ENCODE results near the gene FAM171A1. TPM values are rescaled to one million over a fixed set of nuclear protein-coding genes. Genes with fewer than 3 reads are reported as not detected.

Gene FAM171A1
- total and polyA plus RNA-seq, 2 experiments from 2014 or later = 24.4 to 29.5 TPM

DNA sequence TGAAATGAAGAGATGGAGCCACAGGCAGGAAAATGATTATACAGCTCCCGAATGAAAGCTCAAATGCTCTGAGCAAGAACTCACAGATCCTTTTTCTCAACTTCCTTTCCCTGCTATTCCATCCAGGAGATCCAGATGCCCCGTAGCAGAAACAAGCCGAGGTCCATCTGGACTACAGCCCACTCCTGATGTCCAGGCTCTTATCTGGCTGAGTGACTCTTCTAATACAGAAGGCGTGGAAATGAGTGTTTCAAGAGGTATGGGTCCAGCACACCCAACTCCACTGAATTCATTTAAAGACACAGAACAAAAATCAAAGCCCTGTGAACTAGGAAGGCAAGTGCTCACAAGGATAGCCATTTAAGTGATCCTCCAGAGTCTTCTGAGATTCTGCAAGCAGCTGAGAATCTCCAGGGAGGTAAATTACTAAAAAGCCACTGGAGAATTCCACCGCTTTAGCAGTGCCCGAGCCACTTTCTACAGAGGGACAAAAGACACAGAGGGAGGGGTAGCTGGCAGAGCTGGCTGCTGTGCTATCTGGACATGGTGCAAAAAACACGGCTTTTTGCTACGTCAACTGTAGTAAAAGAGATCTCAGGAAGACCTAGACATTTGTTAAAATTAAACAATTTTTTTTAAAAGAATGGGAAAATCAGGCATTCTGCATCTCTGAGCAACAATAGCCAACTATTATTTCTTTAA is 24.5 kb downstream of the FAM171A1 start:
- peaks cover 89% of the 10 kb centered on the region for H3K79me2 ChIP-seq
- no peak overlapping the region for H3K27ac ChIP-seq
- TF ChIP-seq EZH2phosphoT487 (IDR thresholded peaks at IDR 0.05; ENCODE audit: low read depth, severe bottlenecking, unreplicated experiment) (no peak), EZH2 (IDR thresholded peaks at IDR 0.05; ENCODE audit: borderline replicate concordance) (no peak)
- TF ChIP-seq, protein P1, sequence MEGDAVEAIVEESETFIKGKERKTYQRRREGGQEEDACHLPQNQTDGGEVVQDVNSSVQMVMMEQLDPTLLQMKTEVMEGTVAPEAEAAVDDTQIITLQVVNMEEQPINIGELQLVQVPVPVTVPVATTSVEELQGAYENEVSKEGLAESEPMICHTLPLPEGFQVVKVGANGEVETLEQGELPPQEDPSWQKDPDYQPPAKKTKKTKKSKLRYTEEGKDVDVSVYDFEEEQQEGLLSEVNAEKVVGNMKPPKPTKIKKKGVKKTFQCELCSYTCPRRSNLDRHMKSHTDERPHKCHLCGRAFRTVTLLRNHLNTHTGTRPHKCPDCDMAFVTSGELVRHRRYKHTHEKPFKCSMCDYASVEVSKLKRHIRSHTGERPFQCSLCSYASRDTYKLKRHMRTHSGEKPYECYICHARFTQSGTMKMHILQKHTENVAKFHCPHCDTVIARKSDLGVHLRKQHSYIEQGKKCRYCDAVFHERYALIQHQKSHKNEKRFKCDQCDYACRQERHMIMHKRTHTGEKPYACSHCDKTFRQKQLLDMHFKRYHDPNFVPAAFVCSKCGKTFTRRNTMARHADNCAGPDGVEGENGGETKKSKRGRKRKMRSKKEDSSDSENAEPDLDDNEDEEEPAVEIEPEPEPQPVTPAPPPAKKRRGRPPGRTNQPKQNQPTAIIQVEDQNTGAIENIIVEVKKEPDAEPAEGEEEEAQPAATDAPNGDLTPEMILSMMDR (IDR thresholded peaks at IDR 0.05; ENCODE audit: poor library complexity) = no peak
- 60% methylated on average over 8 of the region's 8 CpGs for WGBS (ENCODE audit: low lambda C conversion rate, missing lambda C conversion rate)
- no peak overlapping the region for H3K4me3 ChIP-seq
- H2AFZ ChIP-seq = no peak overlapping the region
- no peaks in the 10 kb centered on the region for H3K9me2 ChIP-seq (replicated peaks; ENCODE audit: insufficient read depth)
- no peak for DNase-seq (ENCODE audit: low spot score)
- H4K20me1 ChIP-seq (ENCODE audit: insufficient read depth, poor library complexity, severe bottlenecking) = peaks cover 4% of the 10 kb centered on the region
- no peaks in the 10 kb centered on the region for H3K27me3 ChIP-seq
- H3K4me2 ChIP-seq = peak overlapping the region; percentile 19
- H3K4me1 ChIP-seq (ENCODE audit: insufficient read depth) = peaks cover 25% of the 10 kb centered on the region
- H3K9me3 ChIP-seq (ENCODE audit: low read depth) = no peaks in the 10 kb centered on the region
- no peaks in the 10 kb centered on the region for H3K36me3 ChIP-seq (replicated peaks; ENCODE audit: insufficient read depth, low read depth)

GRCh38 chr10:15345450-15345849 is 25.6 kb downstream of the FAM171A1 start:
- peaks cover 90% of the 10 kb centered on the region for H3K79me2 ChIP-seq
- TF ChIP-seq EZH2phosphoT487 (IDR thresholded peaks at IDR 0.05; ENCODE audit: low read depth, severe bottlenecking, unreplicated experiment) (no peak), EZH2 (IDR thresholded peaks at IDR 0.05; ENCODE audit: borderline replicate concordance) (no peak)
- TF ChIP-seq, protein P1 (IDR thresholded peaks at IDR 0.05; ENCODE audit: poor library complexity) = no peak
- H3K27ac ChIP-seq = no peak overlapping the region
- no peaks in the 10 kb centered on the region for H3K36me3 ChIP-seq (replicated peaks; ENCODE audit: insufficient read depth, low read depth)
- H2AFZ ChIP-seq = no peak overlapping the region
- no peak for DNase-seq (ENCODE audit: low spot score)
- 66% methylated on average over 3 of the region's 5 CpGs for WGBS (ENCODE audit: low lambda C conversion rate, missing lambda C conversion rate)
- H3K9me2 ChIP-seq (replicated peaks; ENCODE audit: insufficient read depth) = no peaks in the 10 kb centered on the region
- H3K4me1 ChIP-seq (ENCODE audit: insufficient read depth) = peaks cover 28% of the 10 kb centered on the region
- H4K20me1 ChIP-seq (ENCODE audit: insufficient read depth, poor library complexity, severe bottlenecking) = peaks cover 4% of the 10 kb centered on the region
- no peak overlapping the region for H3K4me2 ChIP-seq
- no peaks in the 10 kb centered on the region for H3K27me3 ChIP-seq
- no peak overlapping the region for H3K4me3 ChIP-seq
- H3K9me3 ChIP-seq (ENCODE audit: low read depth) = no peaks in the 10 kb centered on the region

DNA sequence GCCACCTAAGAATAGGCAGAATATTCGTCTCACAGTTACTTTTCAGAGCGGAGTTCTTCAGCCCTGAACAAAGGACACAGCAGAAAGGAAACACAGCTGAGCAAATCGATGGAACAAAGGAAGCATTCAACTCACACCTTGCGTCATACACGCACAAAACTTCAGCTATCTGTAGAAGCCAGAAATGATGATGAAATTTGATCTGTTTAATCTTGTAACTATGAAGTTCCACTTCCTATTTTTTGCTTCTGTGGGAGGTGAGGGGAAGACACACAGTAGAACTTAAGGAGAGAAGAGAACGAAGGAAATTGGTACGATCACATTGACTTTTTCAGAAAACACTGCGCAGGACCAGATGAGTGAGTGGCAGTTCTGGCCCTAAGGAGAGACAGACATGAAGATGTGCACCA is 26.2 kb downstream of the FAM171A1 start:
- peaks cover 4% of the 10 kb centered on the region for H4K20me1 ChIP-seq (ENCODE audit: insufficient read depth, poor library complexity, severe bottlenecking)
- peaks cover 28% of the 10 kb centered on the region for H3K4me1 ChIP-seq (ENCODE audit: insufficient read depth)

More for the DNA sequence above, 26.2 kb downstream of the FAM171A1 start:
- DNase-seq (ENCODE audit: low spot score) = no peak
- 69% methylated on average over 8 of the region's 8 CpGs for WGBS (ENCODE audit: low lambda C conversion rate, missing lambda C conversion rate)
- TF ChIP-seq, protein P1 (IDR thresholded peaks at IDR 0.05; ENCODE audit: poor library complexity) = no peak
- no peak for TF ChIP-seq EZH2 (IDR thresholded peaks at IDR 0.05; ENCODE audit: borderline replicate concordance)
- no peak for TF ChIP-seq EZH2phosphoT487 (IDR thresholded peaks at IDR 0.05; ENCODE audit: low read depth, severe bottlenecking, unreplicated experiment)
- Histone ChIP-seq H3K36me3 (replicated peaks; ENCODE audit: insufficient read depth, low read depth) (no peaks in the 10 kb centered on the region), H3K9me2 (replicated peaks; ENCODE audit: insufficient read depth) (no peaks in the 10 kb centered on the region), H3K4me2 (peak overlapping the region; percentile 47), H3K27me3 (no peaks in the 10 kb centered on the region), H3K9me3 (ENCODE audit: low read depth) (no peaks in the 10 kb centered on the region), H3K79me2 (peaks cover 86% of the 10 kb centered on the region), H3K27ac (peak overlapping the region; percentile 32), H3K4me3 (no peak overlapping the region), H2AFZ (peak overlapping the region; percentile 21)
